ACC112 (cell line): Measurements from ENCODE around the gene HPCA.
A peak's percentile ranks its signal among the peaks of the same experiment; 100 is the strongest.

Experiments
- H2AFZ ChIP-seq: fragments of 200-600 bp; sonication (generic); one replicate; pipeline ENCODE4 v1.6.0; 2017; ENCODE audit warnings: antibody characterized with exemption, low read length; ENCODE audit not compliant: unreplicated experiment
- H3K27ac ChIP-seq: fragments of 200-600 bp; sonication (generic); 2 replicates; pipeline ENCODE4 v1.5.1; 2014; ENCODE audit warnings: low read depth, mild to moderate bottlenecking, antibody characterized with exemption, low read length, moderate library complexity
- H3K27me3 ChIP-seq: fragments of 200-600 bp; sonication (generic); 2 replicates; pipeline ENCODE4 v1.6.1; 2014; ENCODE audit warnings: mild to moderate bottlenecking, antibody characterized with exemption, low read length, moderate library complexity, mixed read lengths; ENCODE audit not compliant: insufficient read depth
- H3K36me3 ChIP-seq: fragments of 200-600 bp; sonication (generic); 2 replicates; pipeline ENCODE4 v1.6.1; 2016; ENCODE audit warnings: mild to moderate bottlenecking, antibody characterized with exemption, low read length, moderate library complexity, mixed read lengths; ENCODE audit not compliant: insufficient read depth
- H3K4me1 ChIP-seq: fragments of 200-600 bp; sonication (generic); one replicate; pipeline ENCODE4 v1.6.1; 2016; ENCODE audit warnings: low read length, mixed read lengths; ENCODE audit not compliant: insufficient read depth, unreplicated experiment, control insufficient read depth
- H3K4me3 ChIP-seq: fragments of 200-600 bp; sonication (generic); 2 replicates; pipeline ENCODE4 v1.5.1; 2014; ENCODE audit warnings: mild to moderate bottlenecking, low read depth, low read length
- H3K79me2 ChIP-seq: fragments of 200-600 bp; sonication (generic); one replicate; pipeline ENCODE4 v1.6.0; 2016; ENCODE audit warnings: low read length; ENCODE audit not compliant: control insufficient read depth, unreplicated experiment, insufficient read depth

HPCA gene

GRCh38 chr1:32897082-32898049 is 11.1 kb downstream of the HPCA start:
- Histone ChIP-seq H3K27ac (no peak overlapping the region), H3K36me3 (no peaks in the 10 kb centered on the region), H3K27me3 (peaks cover 1% of the 10 kb centered on the region; the same call in 1 of the 2 replicates)

GRCh38 chr1:32898056-32898455 is 11.8 kb downstream of the HPCA start:
- no peak overlapping the region for H2AFZ ChIP-seq
- no peaks in the 10 kb centered on the region for H3K79me2 ChIP-seq
- H3K4me1 ChIP-seq: no peaks in the 10 kb centered on the region
- no peaks in the 10 kb centered on the region for H3K36me3 ChIP-seq
- no peaks in the 10 kb centered on the region for H3K27me3 ChIP-seq
- no peak overlapping the region for H3K27ac ChIP-seq
- H3K4me3 ChIP-seq: no peak overlapping the region

More at GRCh38 chr1:32897082-32898049, 11.1 kb downstream of the HPCA start:
- no peaks in the 10 kb centered on the region for H3K79me2 ChIP-seq
- H2AFZ ChIP-seq: no peak overlapping the region
- H3K4me3 ChIP-seq: no peak overlapping the region
- H3K4me1 ChIP-seq: no peaks in the 10 kb centered on the region

GRCh38 chr1:32898958-32899357 is 12.7 kb downstream of the HPCA start:
- no peak overlapping the region for H2AFZ ChIP-seq
- no peaks in the 10 kb centered on the region for H3K27me3 ChIP-seq
- no peaks in the 10 kb centered on the region for H3K4me1 ChIP-seq
- H3K36me3 ChIP-seq: no peaks in the 10 kb centered on the region
- no peaks in the 10 kb centered on the region for H3K79me2 ChIP-seq
- H3K4me3 ChIP-seq: no peak overlapping the region
- no peak overlapping the region for H3K27ac ChIP-seq

- no peak overlapping the region; the same call in 1 of the 2 replicates for H3K4me3 ChIP-seq
- H3K27me3 ChIP-seq: no peaks in the 10 kb centered on the region
- no peaks in the 10 kb centered on the region for H3K79me2 ChIP-seq
- no peak overlapping the region for H2AFZ ChIP-seq
- no peaks in the 10 kb centered on the region for H3K4me1 ChIP-seq
- no peak overlapping the region for H3K27ac ChIP-seq
- no peaks in the 10 kb centered on the region for H3K36me3 ChIP-seq
These were observed 13.4 kb downstream of the HPCA start for GRCh38 chr1:32899586-32900296.

GRCh38 chr1:32900371-32900955 is 14.2 kb downstream of the HPCA start:
- Histone ChIP-seq H3K27ac (no peak overlapping the region), H3K4me3 (peak overlapping the region; percentile 98), H3K27me3 (no peaks in the 10 kb centered on the region)

GRCh38 chr1:32900956-32901822 is 14.9 kb downstream of the HPCA start, which contains the start of gene TMEM54:
Gene TMEM54 (minus strand): TSS chr1:32901389. CDS start chr1:32901238, 151 bp downstream.
- Histone ChIP-seq H3K27ac (no peak within 1 kb of the TSS), H2AFZ (peak within 1 kb of the TSS; percentile 78)

More at GRCh38 chr1:32900371-32900955, 14.2 kb downstream of the HPCA start:
- Histone ChIP-seq H3K36me3 (no peaks in the 10 kb centered on the region), H3K4me1 (no peaks in the 10 kb centered on the region), H2AFZ (peak overlapping the region; percentile 78), H3K79me2 (no peaks in the 10 kb centered on the region)

GRCh38 chr1:32901823-32902534 is 15.7 kb downstream of the HPCA start:
- H3K27me3 ChIP-seq: no peaks in the 10 kb centered on the region
- H3K79me2 ChIP-seq: no peaks in the 10 kb centered on the region
- H3K4me1 ChIP-seq: no peaks in the 10 kb centered on the region
- no peak overlapping the region for H3K27ac ChIP-seq
- H3K4me3 ChIP-seq: peak overlapping the region; percentile 98
- peak overlapping the region; percentile 78 for H2AFZ ChIP-seq
- H3K36me3 ChIP-seq: no peaks in the 10 kb centered on the region

More at GRCh38 chr1:32900956-32901822, 14.9 kb downstream of the HPCA start, which contains the start of gene TMEM54:
- Histone ChIP-seq H3K36me3 (no peaks in the 10 kb centered on the region), H3K4me1 (no peaks in the 10 kb centered on the region), H3K4me3 (peak within 1 kb of the TSS; percentile 98), H3K79me2 (no peaks in the 10 kb centered on the region), H3K27me3 (no peaks in the 10 kb centered on the region)

- Histone ChIP-seq H3K4me3 (no peak overlapping the region), H3K27me3 (no peaks in the 10 kb centered on the region), H3K27ac (no peak overlapping the region), H3K36me3 (no peaks in the 10 kb centered on the region), H3K79me2 (no peaks in the 10 kb centered on the region), H3K4me1 (no peaks in the 10 kb centered on the region), H2AFZ (no peak overlapping the region)
These were observed 16.2 kb downstream of the HPCA start for GRCh38 chr1:32902535-32902920.

GRCh38 chr1:32903991-32904785 is 17.9 kb downstream of the HPCA start:
- no peaks in the 10 kb centered on the region for H3K36me3 ChIP-seq
- H3K4me3 ChIP-seq: no peak overlapping the region
- no peaks in the 10 kb centered on the region for H3K4me1 ChIP-seq
- no peak overlapping the region for H2AFZ ChIP-seq
- no peak overlapping the region for H3K27ac ChIP-seq
- no peaks in the 10 kb centered on the region for H3K27me3 ChIP-seq
- no peaks in the 10 kb centered on the region for H3K79me2 ChIP-seq
